ENCODE results near the gene ARL4C. TPM values are rescaled to one million over a fixed set of nuclear protein-coding genes. Genes with fewer than 3 reads are reported as not detected.

ARL4C gene
- total and polyA plus RNA-seq, 4 donors: 6.1 to 16.2 (median 10.9) TPM

- Histone ChIP-seq H3K27me3 (ENCODE audit: control insufficient read depth in 3 of 3, insufficient read depth in 3 of 3, low read length in 2 of 3) (no peaks in the 10 kb centered on the region), H3K9ac (ENCODE audit: insufficient read depth in 1 of 2, low read length in 2 of 2) (no peak overlapping the region), H3K9me3 (ENCODE audit: control insufficient read depth in 4 of 4, insufficient read depth in 3 of 4, low read length in 3 of 4) (peaks cover 0 to 13% (median 3%) of the 10 kb centered on the region in 4 donors), H3K4me1 (ENCODE audit: control insufficient read depth in 5 of 5, insufficient read depth in 5 of 5, low read length in 5 of 5) (peaks cover 0 to 22% (median 0%) of the 10 kb centered on the region in 5 donors), H3K4me3 (no peak overlapping the region), H3K27ac (ENCODE audit: low read depth in 1 of 2, low read length in 1 of 2) (no peak overlapping the region), H3K36me3 (ENCODE audit: control insufficient read depth in 4 of 4, insufficient read depth in 4 of 4, low read length in 4 of 4) (no peaks in the 10 kb centered on the region)
- ATAC-seq (ENCODE audit: insufficient read depth, low FRiP score): no peak
- TF ChIP-seq CTCF (IDR thresholded peaks at IDR 0.05; ENCODE audit: control extremely low read depth, extremely low read depth): no peak
- peak in 1 of 3 donors; percentile 49 for DNase-seq
- 86 to 93% methylated on average over 1 of the region's 1 CpG for WGBS, 2 donors
Measured at GRCh38 chr2:234535464-234535863, 38.6 kb upstream of the ARL4C start.

GRCh38 chr2:234534515-234534914, 37.6 kb upstream of the ARL4C start:
- H3K9me3 ChIP-seq (ENCODE audit: control insufficient read depth in 4 of 4, insufficient read depth in 3 of 4, low read length in 3 of 4): peaks cover 0 to 10% (median 3%) of the 10 kb centered on the region in 4 donors
- peaks cover 0 to 22% (median 0%) of the 10 kb centered on the region in 5 donors for H3K4me1 ChIP-seq (ENCODE audit: control insufficient read depth in 5 of 5, insufficient read depth in 5 of 5, low read length in 5 of 5)
- no peak overlapping the region for H3K9ac ChIP-seq (ENCODE audit: insufficient read depth in 1 of 2, low read length in 2 of 2)
- no peaks in the 10 kb centered on the region for H3K36me3 ChIP-seq (ENCODE audit: control insufficient read depth in 4 of 4, insufficient read depth in 4 of 4, low read length in 4 of 4)
- ATAC-seq (ENCODE audit: insufficient read depth, low FRiP score): no peak
- H3K27me3 ChIP-seq (ENCODE audit: control insufficient read depth in 3 of 3, insufficient read depth in 3 of 3, low read length in 2 of 3): no peaks in the 10 kb centered on the region
- DNase-seq: no peak
- TF ChIP-seq CTCF (IDR thresholded peaks at IDR 0.05; ENCODE audit: control extremely low read depth, extremely low read depth): no peak
- no peak overlapping the region for H3K27ac ChIP-seq (ENCODE audit: low read depth in 1 of 2, low read length in 1 of 2)
- 86 to 91% methylated on average over 8 of the region's 8 CpGs for WGBS, 2 donors
- H3K4me3 ChIP-seq: no peak overlapping the region

GRCh38 chr2:234533626-234534025, 36.7 kb upstream of the ARL4C start:
- Histone ChIP-seq H3K4me3 (no peak overlapping the region), H3K4me1 (ENCODE audit: control insufficient read depth in 5 of 5, insufficient read depth in 5 of 5, low read length in 5 of 5) (peaks cover 0 to 22% (median 0%) of the 10 kb centered on the region in 5 donors), H3K36me3 (ENCODE audit: control insufficient read depth in 4 of 4, insufficient read depth in 4 of 4, low read length in 4 of 4) (no peaks in the 10 kb centered on the region), H3K9me3 (ENCODE audit: control insufficient read depth in 4 of 4, insufficient read depth in 3 of 4, low read length in 3 of 4) (peaks cover 0 to 6% (median 2%) of the 10 kb centered on the region in 4 donors), H3K27ac (ENCODE audit: low read depth in 1 of 2, low read length in 1 of 2) (no peak overlapping the region), H3K9ac (ENCODE audit: insufficient read depth in 1 of 2, low read length in 2 of 2) (no peak overlapping the region), H3K27me3 (ENCODE audit: control insufficient read depth in 3 of 3, insufficient read depth in 3 of 3, low read length in 2 of 3) (no peaks in the 10 kb centered on the region)
- DNase-seq (no peak), ATAC-seq (ENCODE audit: insufficient read depth, low FRiP score) (no peak)
- WGBS, 2 donors: 85 to 92% methylated on average over 9 of the region's 9 CpGs
- no peak for TF ChIP-seq CTCF (IDR thresholded peaks at IDR 0.05; ENCODE audit: control extremely low read depth, extremely low read depth)

Measured in lung (tissue), 12 donors.